Endodermal cell (in vitro differentiated cells): ENCODE data around the gene PIGS. TPM values are rescaled to one million over a fixed set of nuclear protein-coding genes. Genes with fewer than 3 reads are reported as not detected.

ENCODE experiments used
- DNase-seq: peaks from one replicate; pipeline ENCODE4 v3.0.0-alpha.2; 2017
- H3K27ac ChIP-seq: 2 replicates; pipeline ENCODE4 v1.5.1; 2013; ENCODE audit warnings: mild to moderate bottlenecking, low read depth, low read length, moderate library complexity
- H3K27me3 ChIP-seq: 2 replicates; pipeline ENCODE4 v1.6.1; 2013; ENCODE audit warnings: mild to moderate bottlenecking, low read length, moderate library complexity; ENCODE audit not compliant: insufficient read depth, control insufficient read depth, poor library complexity, severe bottlenecking
- H3K36me3 ChIP-seq: 2 replicates; pipeline ENCODE4 v1.7.0; 2013; ENCODE audit warnings: mild to moderate bottlenecking, low read length, moderate library complexity; ENCODE audit not compliant: control insufficient read depth, insufficient read depth
- H3K4me1 ChIP-seq: one replicate; pipeline ENCODE4 v1.7.0; 2013; ENCODE audit warnings: low read length; ENCODE audit not compliant: control insufficient read depth, insufficient read depth
- H3K4me3 ChIP-seq: 2 replicates; pipeline ENCODE4 v1.5.1; 2013; ENCODE audit warnings: mild to moderate bottlenecking, low read length, moderate library complexity
- H3K9ac ChIP-seq: 2 replicates; pipeline ENCODE4 v1.6.1; 2013; ENCODE audit warnings: mild to moderate bottlenecking, low read length, moderate library complexity; ENCODE audit not compliant: poor library complexity, severe bottlenecking; ENCODE audit errors: extremely low read depth
- H3K9me3 ChIP-seq: 2 replicates; pipeline ENCODE4 v1.6.1; 2013; ENCODE audit warnings: mild to moderate bottlenecking, low read length, moderate library complexity; ENCODE audit not compliant: control insufficient read depth
- H3K27ac Mint-ChIP-seq: 2 replicates; pipeline ENCODE4 v1.8.0; 2020; ENCODE audit warnings: mixed read lengths
- H3K27me3 Mint-ChIP-seq: 2 replicates; pipeline ENCODE4 v1.8.0; 2021; ENCODE audit warnings: mild to moderate bottlenecking, mixed read lengths; ENCODE audit not compliant: insufficient read depth
- H3K36me3 Mint-ChIP-seq: 2 replicates; pipeline ENCODE4 v1.8.0; 2020; ENCODE audit warnings: low read depth, mixed read lengths
- H3K4me1 Mint-ChIP-seq: 2 replicates; pipeline ENCODE4 v1.8.0; 2020; ENCODE audit warnings: mixed read lengths
- H3K4me3 Mint-ChIP-seq: 2 replicates; pipeline ENCODE4 v1.8.0; 2020; ENCODE audit warnings: mild to moderate bottlenecking, moderate library complexity, mixed read lengths
- H3K9me3 Mint-ChIP-seq: 2 replicates; pipeline ENCODE4 v1.8.0; 2020; ENCODE audit warnings: mild to moderate bottlenecking, mixed read lengths
- CTCF ChIP-seq: fragments of 200-600 bp; sonication (generic); conservative IDR thresholded peaks from 2 replicates; pipeline ENCODE4 v1.5.0; 2021; ENCODE audit warnings: antibody characterized with exemption, mild to moderate bottlenecking
- WGBS, 2 experiments: methylation state at CpG; one replicate each; pipeline versions ENCODE4 v1.1.5 to v1.1.7; 2013; ENCODE audit warnings: missing lambda C conversion rate in 2 of 2, mixed read lengths in 1 of 2; ENCODE audit not compliant: insufficient coverage in 1 of 2, insufficient read length in 1 of 2; 5-methylcytosine and 5-hydroxymethylcytosine counted together
- total RNA-seq, 2 donors: library from RNA; stranded (reverse); fragmentation: NEBNext Ultra II Directional in 1 of 2; extraction: Animal tissue kit (Norgen Biotek cat#: 25700) in 1 of 2; gene quantifications; 2 replicates in 1 of 2; 3 replicates in 1 of 2; pipeline ENCODE4 v1.2.1, GENCODE V29; 2021

The PIGS gene
- total RNA-seq, 2 donors from 2014 or later: 34.9 to 43.0 TPM

- no peak for TF ChIP-seq CTCF
- no peak overlapping the region for H3K9ac ChIP-seq
- Mint-ChIP-seq H3K27me3 (peaks cover 4% of the 10 kb centered on the region), H3K4me1 (peaks cover 4% of the 10 kb centered on the region), H3K36me3 (no peaks in the 10 kb centered on the region), H3K4me3 (no peak overlapping the region), H3K27ac (no peak overlapping the region), H3K9me3 (no peaks in the 10 kb centered on the region)
- peaks cover 2% of the 10 kb centered on the region for H3K27me3 ChIP-seq
- H3K4me1 ChIP-seq: no peaks in the 10 kb centered on the region
- no peak overlapping the region for H3K27ac ChIP-seq
- H3K4me3 ChIP-seq: no peak overlapping the region
- H3K36me3 ChIP-seq: no peaks in the 10 kb centered on the region
- H3K9me3 ChIP-seq: no peaks in the 10 kb centered on the region
- 89 to 90% methylated on average over 7 to 8 of the region's 8 CpGs for WGBS, 2 experiments
- no peak for DNase-seq
Observed at GRCh38 chr17:28526381-28526780, 44.9 kb downstream of the PIGS start.

- Mint-ChIP-seq H3K4me3 (no peak overlapping the region), H3K27me3 (no peaks in the 10 kb centered on the region), H3K9me3 (no peaks in the 10 kb centered on the region), H3K36me3 (no peaks in the 10 kb centered on the region), H3K27ac (no peak overlapping the region), H3K4me1 (peaks cover 4% of the 10 kb centered on the region)
- Histone ChIP-seq H3K4me3 (no peak overlapping the region), H3K9me3 (no peaks in the 10 kb centered on the region), H3K36me3 (no peaks in the 10 kb centered on the region), H3K27ac (no peak overlapping the region), H3K4me1 (no peaks in the 10 kb centered on the region), H3K27me3 (no peaks in the 10 kb centered on the region), H3K9ac (no peak overlapping the region)
- DNase-seq: no peak
- 92 to 100% methylated on average over 5 to 25 of the region's 25 CpGs for WGBS, 2 experiments
- no peak for TF ChIP-seq CTCF
Observed at GRCh38 chr17:28524476-28525424, 46.6 kb downstream of the PIGS start.

- Mint-ChIP-seq H3K27ac (no peak overlapping the region), H3K4me1 (peaks cover 4% of the 10 kb centered on the region), H3K9me3 (no peaks in the 10 kb centered on the region), H3K36me3 (no peaks in the 10 kb centered on the region), H3K4me3 (no peak overlapping the region), H3K27me3 (peaks cover 2% of the 10 kb centered on the region)
- Histone ChIP-seq H3K27ac (no peak overlapping the region), H3K27me3 (no peaks in the 10 kb centered on the region), H3K36me3 (no peaks in the 10 kb centered on the region), H3K4me1 (no peaks in the 10 kb centered on the region), H3K9me3 (no peaks in the 10 kb centered on the region), H3K4me3 (no peak overlapping the region), H3K9ac (no peak overlapping the region)
- TF ChIP-seq CTCF: no peak
- 92 to 95% methylated on average over 3 to 15 of the region's 15 CpGs for WGBS, 2 experiments
- DNase-seq: no peak
Observed at GRCh38 chr17:28523876-28524275, 47.4 kb downstream of the PIGS start.
